ENCODE results near the gene POLE.

POLE gene

GRCh38 chr12:132633901-132634300 is 53.2 kb downstream of the POLE start:
- H3K79me2 ChIP-seq (ENCODE audit: insufficient read depth, low read length): peaks cover 14% of the 10 kb centered on the region; the same call in 1 of the 2 replicates
- no peaks in the 10 kb centered on the region for H3K9me2 ChIP-seq (replicated peaks; ENCODE audit: low read depth, low read length)
- H3K4me2 ChIP-seq (ENCODE audit: low read depth, low read length, poor library complexity, severe bottlenecking): no peak overlapping the region
- peak overlapping the region; percentile 12 for H3K9ac ChIP-seq (ENCODE audit: low read depth, low read length, poor library complexity, severe bottlenecking)
- H2AFZ ChIP-seq (ENCODE audit: low read length): no peak overlapping the region
- no peaks in the 10 kb centered on the region for H4K20me1 ChIP-seq (ENCODE audit: insufficient read depth, low read length, poor library complexity, severe bottlenecking)
- no peaks in the 10 kb centered on the region for H3K27me3 ChIP-seq (ENCODE audit: insufficient read depth, low read length, poor library complexity, severe bottlenecking)
- peaks cover 73% of the 10 kb centered on the region; the same call in 1 of the 2 replicates for H3K36me3 ChIP-seq (ENCODE audit: insufficient read depth, low read length)
- no peaks in the 10 kb centered on the region for H3K9me3 ChIP-seq (ENCODE audit: insufficient read depth, low read depth, low read length)
- H3F3A ChIP-seq (ENCODE audit: low read depth): no peaks in the 10 kb centered on the region; the same call in 1 of the 2 replicates
- TF ChIP-seq CTCF (conservative IDR thresholded peaks at IDR 0.05; ENCODE audit: low read length) (no peak), EZH2phosphoT487 (IDR thresholded peaks at IDR 0.05; ENCODE audit: borderline replicate concordance) (no peak)
- no peak overlapping the region for H3K4me3 ChIP-seq (ENCODE audit: low read length, poor library complexity, severe bottlenecking)
- peaks cover 54% of the 10 kb centered on the region for H3K4me1 ChIP-seq (ENCODE audit: insufficient read depth, low read length, poor library complexity, severe bottlenecking)

GRCh38 chr12:132633398-132633797 is 53.7 kb downstream of the POLE start:
- Histone ChIP-seq H3K9me2 (replicated peaks; ENCODE audit: low read depth, low read length) (no peaks in the 10 kb centered on the region), H3K9me3 (ENCODE audit: insufficient read depth, low read depth, low read length) (no peaks in the 10 kb centered on the region), H2AFZ (ENCODE audit: low read length) (no peak overlapping the region), H3F3A (ENCODE audit: low read depth) (no peaks in the 10 kb centered on the region; the same call in 1 of the 2 replicates), H3K79me2 (ENCODE audit: insufficient read depth, low read length) (peaks cover 14% of the 10 kb centered on the region; the same call in 1 of the 2 replicates), H3K4me1 (ENCODE audit: insufficient read depth, low read length, poor library complexity, severe bottlenecking) (peaks cover 49% of the 10 kb centered on the region), H3K4me2 (ENCODE audit: low read depth, low read length, poor library complexity, severe bottlenecking) (no peak overlapping the region), H4K20me1 (ENCODE audit: insufficient read depth, low read length, poor library complexity, severe bottlenecking) (no peaks in the 10 kb centered on the region), H3K9ac (ENCODE audit: low read depth, low read length, poor library complexity, severe bottlenecking) (no peak overlapping the region), H3K4me3 (ENCODE audit: low read length, poor library complexity, severe bottlenecking) (no peak overlapping the region), H3K36me3 (ENCODE audit: insufficient read depth, low read length) (peaks cover 72% of the 10 kb centered on the region; the same call in 1 of the 2 replicates), H3K27me3 (ENCODE audit: insufficient read depth, low read length, poor library complexity, severe bottlenecking) (no peaks in the 10 kb centered on the region)
- no peak for TF ChIP-seq EZH2phosphoT487 (IDR thresholded peaks at IDR 0.05; ENCODE audit: borderline replicate concordance)
- TF ChIP-seq CTCF (conservative IDR thresholded peaks at IDR 0.05; ENCODE audit: low read length): no peak

GRCh38 chr12:132632521-132633228 is 54.5 kb downstream of the POLE start:
- Histone ChIP-seq H3K9ac (ENCODE audit: low read depth, low read length, poor library complexity, severe bottlenecking) (no peak overlapping the region), H3K9me2 (replicated peaks; ENCODE audit: low read depth, low read length) (no peaks in the 10 kb centered on the region), H3K9me3 (ENCODE audit: insufficient read depth, low read depth, low read length) (no peaks in the 10 kb centered on the region), H3K4me2 (ENCODE audit: low read depth, low read length, poor library complexity, severe bottlenecking) (no peak overlapping the region), H3K4me3 (ENCODE audit: low read length, poor library complexity, severe bottlenecking) (no peak overlapping the region), H3F3A (ENCODE audit: low read depth) (no peaks in the 10 kb centered on the region; the same call in 1 of the 2 replicates), H3K4me1 (ENCODE audit: insufficient read depth, low read length, poor library complexity, severe bottlenecking) (peaks cover 42% of the 10 kb centered on the region), H3K36me3 (ENCODE audit: insufficient read depth, low read length) (peaks cover 65% of the 10 kb centered on the region; the same call in 1 of the 2 replicates), H4K20me1 (ENCODE audit: insufficient read depth, low read length, poor library complexity, severe bottlenecking) (no peaks in the 10 kb centered on the region), H3K27me3 (ENCODE audit: insufficient read depth, low read length, poor library complexity, severe bottlenecking) (no peaks in the 10 kb centered on the region), H2AFZ (ENCODE audit: low read length) (no peak overlapping the region), H3K79me2 (ENCODE audit: insufficient read depth, low read length) (peaks cover 14% of the 10 kb centered on the region; the same call in 1 of the 2 replicates)
- TF ChIP-seq EZH2phosphoT487 (IDR thresholded peaks at IDR 0.05; ENCODE audit: borderline replicate concordance) (no peak), CTCF (conservative IDR thresholded peaks at IDR 0.05; ENCODE audit: low read length) (no peak)
